Measurements from ENCODE around the gene IPO4.

IPO4 gene

GRCh38 chr14:24233538-24233866 lies 44.9 kb upstream of the IPO4 start:
- H3K4me3 ChIP-seq (ENCODE audit: low read depth, low read length), result peak overlapping the region; percentile 95
- TF ChIP-seq CTCF (IDR thresholded peaks at IDR 0.05; ENCODE audit: low read depth, low read length), result no peak

- no peak for TF ChIP-seq CTCF (IDR thresholded peaks at IDR 0.05; ENCODE audit: low read depth, low read length)
- peak within 1 kb of the TSS; percentile 95 for H3K4me3 ChIP-seq (ENCODE audit: low read depth, low read length)
These were observed 44.3 kb upstream of the IPO4 start, which contains the start of gene GMPR2 for GRCh38 chr14:24232645-24233537. Gene GMPR2 (plus strand): TSS chr14:24232929. CDS start chr14:24233254, 325 bp downstream.

GRCh38 chr14:24232121-24232644 lies 43.6 kb upstream of the IPO4 start, which contains the start of gene NEDD8:
Gene NEDD8 (minus strand): TSS chr14:24232367. CDS start chr14:24232267, 100 bp downstream.
- TF ChIP-seq CTCF (IDR thresholded peaks at IDR 0.05; ENCODE audit: low read depth, low read length), result no peak

GRCh38 chr14:24231263-24232120 lies 42.9 kb upstream of the IPO4 start:
- H3K4me3 ChIP-seq (ENCODE audit: low read depth, low read length), result peak overlapping the region; percentile 95
- no peak for TF ChIP-seq CTCF (IDR thresholded peaks at IDR 0.05; ENCODE audit: low read depth, low read length)

More at GRCh38 chr14:24232121-24232644, 43.6 kb upstream of the IPO4 start, which contains the start of gene NEDD8:
- peak within 1 kb of the TSS; percentile 95 for H3K4me3 ChIP-seq (ENCODE audit: low read depth, low read length)

- no peak overlapping the region for H3K4me3 ChIP-seq (ENCODE audit: low read depth, low read length)
- TF ChIP-seq CTCF (IDR thresholded peaks at IDR 0.05; ENCODE audit: low read depth, low read length), result no peak
These were observed 40.3 kb upstream of the IPO4 start for GRCh38 chr14:24228902-24229301.

- TF ChIP-seq CTCF (IDR thresholded peaks at IDR 0.05; ENCODE audit: low read depth, low read length), result no peak
- no peak overlapping the region for H3K4me3 ChIP-seq (ENCODE audit: low read depth, low read length)
These were observed 37.9 kb upstream of the IPO4 start for GRCh38 chr14:24226473-24226872.
